Muscle of back (tissue), 13 donors: ENCODE data around the gene PPP1R9B. TPM values are rescaled to one million over a fixed set of nuclear protein-coding genes. Genes with fewer than 3 reads are reported as not detected.

ENCODE experiments used
- DNase-seq, 3 donors: peaks; one replicate each; pipeline versions ENCODE4 v3.0.0 to v3.0.0-alpha.2; 2013
- long read RNA-seq, 9 donors: transcript quantifications; one replicate each; lab custom pipeline, GENCODE V29; 2026
- polyA plus RNA-seq, 10 donors: library from polyadenylated mRNA; unstranded; fragments of 120-200 nt; gene quantifications; one replicate each; pipeline ENCODE4 v1.2.1, GENCODE V29; 2013; ENCODE audit not compliant: insufficient read length in 10 of 10

PPP1R9B gene, protein sequence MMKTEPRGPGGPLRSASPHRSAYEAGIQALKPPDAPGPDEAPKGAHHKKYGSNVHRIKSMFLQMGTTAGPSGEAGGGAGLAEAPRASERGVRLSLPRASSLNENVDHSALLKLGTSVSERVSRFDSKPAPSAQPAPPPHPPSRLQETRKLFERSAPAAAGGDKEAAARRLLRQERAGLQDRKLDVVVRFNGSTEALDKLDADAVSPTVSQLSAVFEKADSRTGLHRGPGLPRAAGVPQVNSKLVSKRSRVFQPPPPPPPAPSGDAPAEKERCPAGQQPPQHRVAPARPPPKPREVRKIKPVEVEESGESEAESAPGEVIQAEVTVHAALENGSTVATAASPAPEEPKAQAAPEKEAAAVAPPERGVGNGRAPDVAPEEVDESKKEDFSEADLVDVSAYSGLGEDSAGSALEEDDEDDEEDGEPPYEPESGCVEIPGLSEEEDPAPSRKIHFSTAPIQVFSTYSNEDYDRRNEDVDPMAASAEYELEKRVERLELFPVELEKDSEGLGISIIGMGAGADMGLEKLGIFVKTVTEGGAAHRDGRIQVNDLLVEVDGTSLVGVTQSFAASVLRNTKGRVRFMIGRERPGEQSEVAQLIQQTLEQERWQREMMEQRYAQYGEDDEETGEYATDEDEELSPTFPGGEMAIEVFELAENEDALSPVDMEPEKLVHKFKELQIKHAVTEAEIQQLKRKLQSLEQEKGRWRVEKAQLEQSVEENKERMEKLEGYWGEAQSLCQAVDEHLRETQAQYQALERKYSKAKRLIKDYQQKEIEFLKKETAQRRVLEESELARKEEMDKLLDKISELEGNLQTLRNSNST
- 10 to 100 TPM; 32.0 to 56.5 (median 40.3) TPM for polyA plus RNA-seq
- long read RNA-seq, donor 1, full-length matches to known transcripts = 1 of 38 reads
- long read RNA-seq, donor 1, partial matches to known transcripts = 6 of 38 reads
- long read RNA-seq, donor 1, other reads (novel, unspliced or antisense) = 31 of 38 reads
- long read RNA-seq, donor 2, full-length matches to known transcripts = 1 of 1 reads
- long read RNA-seq, donor 2, partial matches to known transcripts = 0 of 1 reads
- long read RNA-seq, donor 2, other reads (novel, unspliced or antisense) = 0 of 1 reads
- long read RNA-seq, donor 3 = 0 reads
- long read RNA-seq, donor 4, full-length matches to known transcripts = 3 of 13 reads
- long read RNA-seq, donor 4, partial matches to known transcripts = 0 of 13 reads
- long read RNA-seq, donor 4, other reads (novel, unspliced or antisense) = 10 of 13 reads
- long read RNA-seq, donor 5 = 0 reads
- long read RNA-seq, donor 6, full-length matches to known transcripts = 2 of 294 reads
- long read RNA-seq, donor 6, partial matches to known transcripts = 188 of 294 reads
- long read RNA-seq, donor 6, other reads (novel, unspliced or antisense) = 104 of 294 reads
- long read RNA-seq, donor 7, full-length matches to known transcripts = 1 of 236 reads
- long read RNA-seq, donor 7, partial matches to known transcripts = 135 of 236 reads
- long read RNA-seq, donor 7, other reads (novel, unspliced or antisense) = 100 of 236 reads
- long read RNA-seq, donor 8, full-length matches to known transcripts = 2 of 2 reads
- long read RNA-seq, donor 8, partial matches to known transcripts = 0 of 2 reads
- long read RNA-seq, donor 8, other reads (novel, unspliced or antisense) = 0 of 2 reads
- long read RNA-seq, donor 9 = 0 reads

DNA sequence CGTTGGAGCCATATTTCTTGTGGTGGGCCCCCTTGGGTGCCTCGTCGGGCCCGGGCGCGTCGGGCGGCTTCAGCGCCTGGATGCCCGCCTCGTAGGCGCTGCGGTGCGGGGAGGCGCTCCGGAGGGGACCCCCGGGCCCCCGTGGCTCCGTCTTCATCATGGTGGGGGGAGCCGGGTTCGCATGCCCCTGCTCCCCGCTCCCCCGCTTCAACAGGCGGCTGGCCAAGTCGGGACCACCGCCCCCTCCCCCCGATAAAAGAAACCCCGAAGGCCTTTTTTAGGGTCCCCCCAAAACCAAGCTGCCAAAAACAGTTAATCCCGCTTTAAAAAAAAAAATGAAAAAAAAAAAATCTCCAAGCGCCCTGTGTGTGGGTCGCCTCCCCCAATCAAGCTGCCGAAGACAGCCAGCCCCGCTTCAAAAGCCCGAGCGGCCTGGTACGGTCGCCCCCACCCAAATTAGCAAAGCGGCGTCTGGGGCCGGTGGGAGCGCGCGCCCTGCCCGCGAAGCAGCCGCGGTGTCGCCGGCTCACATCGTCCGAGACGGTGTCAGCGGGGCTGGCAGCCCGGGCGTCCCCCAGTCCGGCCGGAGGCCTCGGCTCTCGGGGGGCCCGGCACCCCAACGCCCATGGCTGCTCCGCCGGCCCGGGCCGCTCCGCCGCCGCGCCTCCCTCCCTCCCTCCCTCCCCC lies at the start of gene PPP1R9B:
Gene PPP1R9B (minus strand): TSS at position 324 of the 687 bp plus-strand sequence. CDS start 164 bp downstream, at position 160.
- DNase-seq = no peak

DNA sequence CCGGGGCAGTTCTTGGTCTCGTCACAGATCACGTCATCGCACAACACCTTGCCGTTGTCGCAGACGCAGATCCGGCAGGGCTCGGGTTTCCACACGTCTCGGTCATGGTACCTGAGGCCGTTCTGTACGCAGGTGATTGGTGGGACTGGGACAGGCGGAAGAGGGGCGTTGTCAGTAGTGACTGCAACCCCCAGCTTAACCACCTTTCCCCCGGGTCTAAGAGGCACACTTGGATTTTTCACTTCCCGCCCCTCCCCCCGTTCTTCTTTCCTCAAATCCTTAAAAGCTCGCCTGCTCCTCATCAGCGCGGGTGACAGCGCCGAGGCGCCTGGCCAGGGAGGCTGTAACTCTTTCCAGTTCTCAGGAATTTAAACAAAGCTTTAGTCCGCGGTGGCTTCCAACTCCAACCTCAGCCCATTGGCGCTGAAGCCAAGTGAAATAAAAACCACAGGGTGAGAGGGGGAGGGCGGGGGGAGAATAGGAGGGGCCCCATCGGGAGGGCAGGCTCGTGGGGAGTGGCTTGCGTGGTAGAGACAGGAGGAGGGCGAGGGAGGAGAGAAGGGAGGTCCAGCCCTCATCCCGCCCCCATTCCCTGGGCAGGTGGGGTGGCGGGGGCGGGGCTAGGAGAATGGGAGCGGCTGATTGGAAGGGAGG lies 49.5 kb upstream of the PPP1R9B start:
- DNase-seq = peak; percentile 90 to 97 (median 91)

DNA sequence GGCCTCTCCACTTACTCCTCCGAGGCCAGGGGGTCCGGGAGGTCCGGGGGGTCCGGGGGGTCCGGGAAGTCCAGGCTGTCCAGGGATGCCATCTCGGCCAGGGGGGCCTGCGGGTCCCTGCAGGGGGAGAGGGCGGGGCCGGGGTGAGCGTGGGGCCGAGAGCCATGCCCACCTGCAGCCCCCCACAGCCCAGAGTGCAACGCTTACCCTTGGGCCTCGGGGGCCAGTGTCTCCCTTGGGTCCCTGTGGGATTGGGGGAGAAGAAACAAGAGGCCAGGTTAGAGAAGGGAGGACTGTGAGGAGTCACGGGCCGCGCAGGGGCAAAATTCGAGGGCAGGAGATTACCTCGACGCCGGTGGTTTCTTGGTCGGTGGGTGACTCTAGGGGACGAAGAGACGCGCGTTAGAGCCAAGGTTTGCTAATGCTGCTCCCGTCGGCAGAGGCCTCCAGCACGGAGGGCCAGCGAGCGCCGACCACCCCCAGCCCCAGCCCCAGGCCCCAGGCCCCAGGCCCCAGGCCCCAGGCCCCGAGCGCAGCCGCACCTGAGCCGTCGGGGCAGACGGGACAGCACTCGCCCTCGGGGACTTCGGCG lies 48.8 kb upstream of the PPP1R9B start:
- peak in 1 of 3 donors; percentile 52 for DNase-seq

DNA sequence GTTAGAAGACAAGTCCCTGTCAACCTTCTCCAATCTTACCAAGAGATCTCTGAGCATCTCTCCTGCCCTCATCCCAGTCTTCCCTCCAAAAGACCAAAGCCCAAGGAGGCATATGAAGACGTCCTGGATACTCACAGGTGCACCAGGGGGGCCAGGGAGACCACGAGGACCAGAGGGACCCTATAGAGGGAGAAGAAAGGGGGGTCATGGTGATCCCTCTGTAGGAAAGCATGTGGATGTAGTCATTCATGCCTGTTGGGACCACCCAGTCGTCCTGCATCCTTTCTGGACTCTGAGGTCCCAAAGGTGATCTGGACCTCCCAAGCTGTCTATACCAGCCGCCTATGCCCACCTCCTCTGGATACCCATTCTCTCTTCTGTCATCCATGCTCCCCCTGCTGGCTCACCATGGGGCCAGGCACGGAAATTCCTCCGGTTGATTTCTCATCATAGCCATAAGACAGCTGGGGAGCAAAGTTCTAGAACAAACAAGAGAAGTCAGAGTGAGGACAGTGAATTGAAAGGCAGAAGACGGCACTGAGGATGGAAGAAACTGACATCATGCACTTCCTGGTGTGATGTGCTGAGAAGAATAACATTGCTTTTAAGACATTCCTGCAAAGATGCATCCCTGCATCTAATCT lies 47.7 kb upstream of the PPP1R9B start:
- DNase-seq = peak in 1 of 3 donors; percentile 57

DNA sequence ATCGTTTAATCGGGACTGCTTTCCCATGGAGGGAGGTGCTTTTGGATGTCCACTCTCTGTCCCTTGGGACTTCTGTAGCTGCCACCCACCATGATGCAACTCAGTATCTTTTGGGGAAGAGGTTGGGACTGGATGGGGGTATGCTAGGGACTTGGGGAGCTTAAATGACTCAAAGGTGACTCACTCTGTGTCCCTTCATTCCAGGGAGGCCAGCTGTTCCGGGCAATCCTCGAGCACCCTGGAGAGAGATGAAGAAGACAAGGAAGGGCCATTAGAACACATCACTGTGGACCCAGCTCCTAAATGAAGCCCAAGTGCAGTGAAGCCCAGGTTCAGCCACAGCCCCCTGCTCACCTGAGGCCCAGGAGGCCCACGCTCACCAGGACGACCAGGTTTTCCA lies 46.3 kb upstream of the PPP1R9B start:
- DNase-seq = no peak

DNA sequence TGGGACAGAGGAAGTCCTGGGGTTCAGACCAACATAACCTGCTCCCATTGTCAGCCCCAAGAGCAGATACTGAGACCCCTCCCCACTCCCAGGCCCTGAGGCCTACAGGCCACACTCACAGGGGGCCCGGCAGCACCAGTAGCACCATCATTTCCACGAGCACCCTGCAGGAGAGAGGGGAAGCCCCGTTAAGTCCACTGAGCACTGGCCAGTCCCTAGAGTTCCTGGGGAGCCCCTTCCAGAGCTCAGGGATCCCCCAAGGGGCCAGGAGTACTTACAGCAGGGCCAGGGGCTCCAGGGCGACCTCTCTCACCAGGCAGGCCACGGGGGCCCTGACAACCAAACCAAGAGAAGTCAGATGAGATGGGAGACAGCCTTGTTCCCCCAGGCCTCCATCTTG lies 45.6 kb upstream of the PPP1R9B start:
- no peak for DNase-seq

DNA sequence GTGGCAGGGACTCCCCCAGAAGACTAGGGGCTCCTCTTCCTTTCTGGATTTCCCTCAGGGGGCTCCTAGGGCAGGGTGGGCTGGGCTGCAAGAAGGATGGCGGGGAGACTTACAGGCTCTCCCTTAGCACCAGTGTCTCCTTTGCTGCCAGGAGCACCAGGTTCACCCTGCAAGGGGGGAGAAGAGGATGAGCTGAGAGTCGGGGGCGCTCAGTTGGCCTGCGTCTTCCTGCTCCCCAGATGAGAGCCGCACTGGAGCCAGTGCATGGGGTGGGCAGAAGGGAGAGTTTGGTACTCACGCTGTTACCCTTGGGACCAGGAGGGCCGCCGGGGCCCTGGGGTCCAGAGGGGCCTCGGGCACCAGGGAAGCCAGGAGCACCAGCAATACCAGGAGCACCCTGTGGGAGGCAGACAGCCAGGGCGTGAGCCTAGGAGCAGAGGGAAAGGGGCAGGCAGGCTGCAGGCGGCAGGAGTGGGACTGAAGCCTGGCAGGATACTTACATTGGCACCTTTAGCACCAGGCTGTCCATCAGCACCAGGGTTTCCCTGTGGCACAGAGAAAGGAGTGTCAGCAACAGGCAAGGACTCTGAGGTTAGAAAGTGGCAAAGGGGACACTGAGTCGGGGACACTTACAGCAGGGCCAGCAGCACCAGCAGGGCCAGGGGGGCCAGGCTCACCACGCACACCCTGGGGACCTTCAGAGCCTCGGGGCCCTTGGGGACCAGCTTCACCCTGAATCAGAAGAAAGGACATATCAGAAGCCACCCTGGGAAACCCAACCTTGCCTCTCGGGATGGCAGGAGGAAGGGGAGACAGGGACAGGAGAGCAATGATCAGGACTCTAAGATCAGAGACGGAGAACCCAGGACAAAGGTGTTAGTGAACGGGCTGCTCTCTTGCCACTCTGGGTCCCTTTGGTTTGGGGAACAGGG lies 44.7 kb upstream of the PPP1R9B start:
- DNase-seq = peak in 1 of 3 donors; percentile 52

DNA sequence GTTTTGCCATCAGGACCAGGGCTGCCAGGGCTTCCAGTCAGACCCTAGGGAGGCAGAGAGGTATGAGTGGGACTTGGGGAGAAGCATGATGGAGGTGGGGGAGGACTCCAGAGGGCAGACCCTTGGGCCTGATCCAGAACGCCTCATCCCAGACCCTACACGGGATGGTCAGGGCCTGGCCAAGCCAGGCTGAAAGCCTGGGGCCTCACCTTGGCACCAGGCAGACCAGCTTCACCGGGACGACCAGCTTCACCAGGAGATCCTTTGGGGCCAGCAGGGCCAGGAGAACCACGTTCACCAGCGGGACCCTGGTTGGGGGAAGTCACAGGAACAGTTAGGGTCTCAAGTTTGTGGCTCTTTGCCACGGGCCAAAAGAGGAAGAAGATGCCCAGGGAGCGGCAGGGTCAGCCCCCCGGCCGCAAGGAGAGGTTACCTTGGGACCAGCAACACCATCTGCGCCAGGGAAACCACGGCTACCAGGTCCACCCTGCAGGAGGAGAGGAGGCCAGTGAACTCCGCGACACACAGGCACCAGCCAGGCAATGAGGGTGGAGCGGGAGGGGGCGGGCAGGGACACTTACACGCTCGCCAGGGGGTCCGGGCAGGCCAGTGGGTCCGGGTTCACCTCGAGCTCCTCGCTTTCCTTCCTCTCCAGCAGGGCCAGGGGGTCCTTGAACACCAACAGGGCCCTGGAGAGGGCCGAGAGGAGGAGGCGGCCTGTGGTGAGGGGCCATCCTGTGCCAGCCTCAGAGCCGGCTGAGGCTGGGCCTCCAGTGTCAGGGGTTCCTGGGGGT lies 43.9 kb upstream of the PPP1R9B start:
- DNase-seq = peak in 1 of 3 donors; percentile 58

DNA sequence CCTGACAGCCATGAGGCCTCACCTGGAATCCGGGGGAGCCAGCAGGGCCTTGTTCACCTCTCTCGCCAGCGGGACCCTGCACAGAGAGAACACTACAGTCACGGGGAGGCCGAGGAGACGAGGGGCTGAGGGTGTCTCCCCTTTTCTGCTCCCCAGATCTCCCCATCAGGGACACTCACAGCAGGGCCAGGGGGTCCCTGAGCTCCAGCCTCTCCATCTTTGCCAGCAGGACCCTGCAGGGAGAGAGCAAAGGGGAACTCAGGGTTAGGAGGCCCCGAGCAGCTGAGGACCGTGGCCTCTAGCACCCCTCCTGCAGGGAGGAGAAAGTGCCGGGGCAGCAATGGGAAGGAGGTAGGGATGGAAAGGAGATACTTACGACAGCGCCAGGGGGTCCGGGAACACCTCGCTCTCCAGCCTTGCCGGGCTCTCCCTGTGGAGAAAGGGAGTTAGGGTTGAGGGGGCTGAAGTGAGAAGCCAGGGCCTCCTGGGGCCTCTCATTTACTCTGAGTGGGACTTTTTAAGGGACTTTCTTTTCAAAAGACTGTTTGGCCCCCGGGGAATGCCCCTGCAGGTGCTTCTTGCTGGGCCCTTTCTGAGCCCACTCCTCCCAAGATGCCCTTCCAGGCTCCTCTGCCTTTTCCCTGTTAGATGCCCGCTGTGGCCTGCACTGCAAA lies 42.3 kb upstream of the PPP1R9B start:
- peak in 1 of 3 donors; percentile 69 for DNase-seq

DNA sequence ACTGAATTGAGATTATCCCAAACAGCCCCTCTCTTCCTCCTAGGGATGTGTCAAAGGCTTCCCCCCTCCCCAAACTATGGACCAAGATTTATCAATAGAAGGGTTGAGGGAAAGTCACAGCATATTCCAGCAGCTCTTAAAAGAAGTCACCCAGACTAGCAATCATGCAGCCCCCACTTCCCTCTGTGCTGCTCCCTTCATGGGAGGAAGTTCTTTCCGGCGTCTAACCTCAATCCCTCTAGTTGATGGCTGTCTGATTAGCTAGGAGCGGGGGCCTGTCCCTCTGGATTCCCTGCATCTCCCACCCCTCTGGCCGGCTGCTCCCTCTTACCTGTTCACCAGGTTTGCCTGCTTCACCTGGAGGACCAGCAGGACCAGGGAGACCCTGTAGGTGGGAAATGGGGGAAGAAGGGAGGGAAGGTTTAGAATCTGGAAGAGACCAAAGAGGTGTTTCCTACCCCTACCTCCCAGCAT lies 41.7 kb upstream of the PPP1R9B start:
- peak in 1 of 3 donors; percentile 72 for DNase-seq

DNA sequence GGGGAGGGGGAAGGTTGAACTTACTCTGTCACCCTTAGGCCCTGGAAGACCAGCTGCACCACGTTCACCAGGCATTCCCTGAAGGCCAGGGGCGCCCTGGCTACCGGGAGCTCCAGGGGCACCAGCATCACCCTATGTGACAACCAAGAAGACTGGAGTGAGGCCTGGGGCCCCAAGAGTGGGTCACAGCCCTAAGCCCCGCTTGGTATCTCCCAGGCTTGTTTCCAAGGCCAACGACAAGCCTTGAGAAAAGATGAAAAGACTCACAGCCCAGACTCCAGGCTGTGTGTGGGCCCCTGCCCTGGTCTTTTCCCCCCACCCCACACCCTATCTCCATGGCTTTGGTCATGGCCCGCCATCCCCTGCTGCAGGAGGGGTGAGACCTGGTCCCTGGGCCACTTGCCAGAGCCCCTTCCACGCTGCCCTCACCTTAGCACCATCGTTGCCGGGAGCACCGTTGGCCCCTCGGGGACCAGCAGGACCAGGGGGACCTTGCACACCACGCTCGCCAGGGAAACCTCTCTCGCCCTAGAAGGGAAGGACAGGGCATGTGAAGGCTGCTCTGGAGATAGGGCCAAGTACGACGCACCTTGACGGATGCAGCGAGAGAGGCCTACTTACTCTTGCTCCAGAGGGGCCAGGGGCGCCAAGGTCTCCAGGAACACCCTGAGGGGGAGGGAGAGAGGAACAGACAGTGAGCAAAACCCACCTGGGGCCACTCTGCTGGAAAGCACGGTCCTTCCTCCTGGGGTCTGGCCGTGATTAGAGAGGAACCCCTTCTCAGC lies 41.1 kb upstream of the PPP1R9B start:
- DNase-seq = peak in 1 of 3 donors; percentile 85

DNA sequence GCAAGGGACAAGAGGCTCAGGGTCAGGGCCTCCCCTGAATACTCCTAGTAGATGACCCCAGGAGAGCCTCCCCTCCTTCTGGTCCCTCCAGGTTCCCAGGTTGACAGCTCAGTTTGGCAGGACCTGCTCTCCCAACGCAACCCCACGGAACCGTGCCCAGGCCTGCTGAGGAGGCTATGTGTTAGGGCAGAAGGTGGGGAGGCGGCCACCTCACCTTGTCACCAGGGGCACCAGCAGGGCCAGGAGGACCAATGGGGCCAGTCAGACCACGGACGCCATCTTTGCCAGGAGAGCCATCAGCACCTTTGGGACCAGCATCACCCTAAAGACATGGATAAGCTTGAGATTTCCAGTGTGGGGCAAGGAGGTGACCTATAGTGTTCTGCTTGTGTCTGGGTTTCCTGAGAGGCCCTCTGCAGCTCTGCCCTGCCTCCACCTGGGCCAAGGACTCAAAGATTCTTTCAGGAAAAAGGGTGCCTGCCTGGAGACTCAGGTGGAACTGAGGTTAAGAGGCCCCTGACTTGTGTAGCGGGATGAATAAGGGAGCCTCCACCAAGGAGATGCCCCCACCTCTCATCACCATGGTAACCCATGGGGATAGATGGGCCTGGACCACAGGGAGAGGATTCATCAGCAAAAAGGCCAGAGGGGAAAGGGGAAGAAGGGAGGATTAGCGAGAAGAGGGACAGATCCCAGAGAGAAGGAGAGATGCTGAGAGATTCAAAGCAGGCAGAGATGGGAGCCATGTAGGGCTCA lies 40.3 kb upstream of the PPP1R9B start:
- DNase-seq = peak in 2 of 3 donors; percentile 74 to 90

DNA sequence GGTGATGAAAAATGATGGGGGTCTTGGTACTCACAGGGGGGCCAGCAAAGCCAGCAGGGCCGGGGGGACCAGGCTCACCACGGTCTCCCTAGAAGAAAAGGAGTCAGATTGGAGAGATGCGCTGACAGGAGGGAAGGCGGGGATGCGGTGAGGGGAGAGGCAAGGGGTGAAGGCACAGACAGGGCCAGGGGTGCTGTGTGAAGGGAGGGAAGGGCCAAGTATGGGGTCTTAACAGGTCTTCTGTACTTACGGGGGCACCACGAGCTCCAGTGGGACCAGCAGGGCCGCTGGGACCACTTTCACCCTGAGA lies 39.8 kb upstream of the PPP1R9B start:
- peak in 1 of 3 donors; percentile 91 for DNase-seq

DNA sequence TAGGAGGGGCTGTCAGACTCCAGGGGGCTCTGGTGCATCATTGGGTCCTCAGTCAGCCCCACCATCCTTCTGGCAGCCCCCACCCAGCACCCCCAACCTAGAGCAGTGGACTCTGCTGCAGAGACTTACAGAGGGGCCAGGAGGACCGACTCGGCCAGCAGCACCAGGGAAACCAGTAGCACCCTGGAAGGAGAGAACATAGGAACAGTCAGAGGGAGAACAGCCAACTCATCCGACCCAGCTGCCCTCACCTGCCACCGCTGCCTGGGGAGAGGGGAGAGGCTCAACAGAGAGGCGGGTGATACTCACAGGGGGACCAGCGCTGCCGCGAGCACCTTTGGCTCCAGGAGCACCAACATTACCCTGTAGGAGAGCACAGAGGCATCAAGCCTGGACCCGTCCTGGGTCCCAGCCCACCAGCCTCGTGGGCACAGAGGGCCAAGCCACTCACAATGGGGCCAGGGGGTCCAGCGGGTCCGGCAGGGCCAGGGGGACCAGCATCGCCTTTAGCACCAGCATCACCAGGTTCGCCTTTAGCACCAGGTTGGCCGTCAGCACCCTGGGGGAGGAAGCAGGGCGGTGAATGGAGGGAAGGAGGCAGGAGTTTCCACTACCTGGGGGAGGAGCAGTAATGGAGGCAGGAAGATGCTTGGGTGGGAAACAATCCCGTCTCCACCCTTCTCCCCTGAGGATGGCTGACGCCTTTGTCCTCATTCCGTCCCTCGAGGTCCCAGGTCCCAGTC lies 39.2 kb upstream of the PPP1R9B start:
- peak in 2 of 3 donors; percentile 79 to 90 for DNase-seq
